ENCODE measurements around the gene FAM20B.
"Not testable (repeated sequence)": the region's sequence is repeated elsewhere in the genome, so short reads cannot be mapped to it uniquely, and the experiment has no call there.

The FAM20B gene

DNA sequence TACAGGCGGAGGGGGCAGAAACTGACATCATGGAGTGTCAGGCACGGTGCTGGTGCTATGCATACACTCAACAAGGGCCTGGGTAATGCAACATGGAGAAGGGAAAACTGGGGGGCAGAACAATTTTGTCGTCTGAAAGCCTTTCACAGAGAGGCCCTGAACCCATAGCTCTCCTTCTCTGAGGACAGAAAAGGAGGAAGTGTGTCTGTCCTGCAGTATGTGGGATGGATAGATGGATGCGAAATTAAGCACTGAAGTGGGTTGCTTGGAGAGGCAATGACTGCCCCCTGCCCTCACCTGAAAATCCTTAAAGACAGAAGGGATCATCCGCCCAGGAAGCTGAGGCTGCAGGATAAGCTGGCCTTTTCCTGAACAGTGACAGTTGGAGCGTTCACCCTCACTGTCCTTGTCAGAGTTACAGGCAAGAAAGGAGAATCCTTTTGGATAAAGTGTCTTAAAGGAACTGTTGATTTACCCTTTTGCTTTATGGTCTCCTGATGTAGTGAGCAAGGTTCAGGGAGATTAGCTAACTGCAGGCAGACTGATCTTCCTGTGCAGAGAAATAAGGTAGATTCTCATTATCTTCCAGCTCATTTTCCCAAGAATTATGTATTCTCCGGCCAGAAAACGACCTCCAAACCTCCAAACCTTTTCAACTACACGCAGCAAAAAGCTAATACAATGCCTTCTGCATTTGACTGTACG, 1.6 kb upstream of the FAM20B start:
- DNase-seq = no peak

DNA sequence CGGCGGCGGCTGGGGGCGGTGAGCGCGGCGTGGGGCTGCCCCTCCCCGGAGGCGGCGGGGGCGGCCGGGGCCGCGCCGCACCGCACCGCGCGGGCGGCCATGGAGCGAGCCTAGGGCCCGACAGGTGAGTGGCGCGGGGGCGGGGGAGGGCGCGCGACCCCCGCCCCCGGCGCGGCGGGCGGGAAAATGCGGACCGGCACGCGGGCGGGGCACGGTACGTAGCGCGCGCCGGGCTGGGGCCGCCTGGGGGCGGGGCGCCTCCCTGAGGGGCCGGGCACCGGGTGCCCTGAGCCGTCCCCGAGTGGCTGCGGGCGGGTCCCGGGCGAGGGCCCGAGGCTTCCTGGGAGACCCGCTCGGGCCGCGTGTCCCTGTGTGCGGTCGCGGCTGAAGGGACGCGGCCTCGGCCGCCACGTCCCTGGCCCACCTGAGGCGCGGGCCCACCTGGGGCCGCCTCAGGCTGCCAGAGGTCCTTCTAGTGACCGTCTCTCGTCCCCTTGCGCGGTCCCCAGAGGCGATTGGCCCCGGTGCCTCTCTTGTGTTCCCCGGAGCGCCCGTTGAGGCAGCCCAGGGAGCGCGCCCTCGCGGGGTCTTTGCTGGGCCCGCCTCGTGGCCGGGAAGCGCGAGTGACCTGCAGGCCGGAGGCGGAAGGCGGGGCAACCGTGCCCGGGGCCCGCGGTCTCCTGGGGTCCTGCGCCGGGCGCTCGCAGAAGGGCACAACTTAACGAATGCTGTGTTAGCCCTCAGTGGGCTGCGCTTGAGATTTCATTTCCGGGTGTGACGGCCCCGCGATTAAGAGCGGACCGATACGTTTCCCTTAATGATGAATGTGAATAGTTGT, 500 bp downstream of the FAM20B start:
- DNase-seq = peak; percentile 81

DNA sequence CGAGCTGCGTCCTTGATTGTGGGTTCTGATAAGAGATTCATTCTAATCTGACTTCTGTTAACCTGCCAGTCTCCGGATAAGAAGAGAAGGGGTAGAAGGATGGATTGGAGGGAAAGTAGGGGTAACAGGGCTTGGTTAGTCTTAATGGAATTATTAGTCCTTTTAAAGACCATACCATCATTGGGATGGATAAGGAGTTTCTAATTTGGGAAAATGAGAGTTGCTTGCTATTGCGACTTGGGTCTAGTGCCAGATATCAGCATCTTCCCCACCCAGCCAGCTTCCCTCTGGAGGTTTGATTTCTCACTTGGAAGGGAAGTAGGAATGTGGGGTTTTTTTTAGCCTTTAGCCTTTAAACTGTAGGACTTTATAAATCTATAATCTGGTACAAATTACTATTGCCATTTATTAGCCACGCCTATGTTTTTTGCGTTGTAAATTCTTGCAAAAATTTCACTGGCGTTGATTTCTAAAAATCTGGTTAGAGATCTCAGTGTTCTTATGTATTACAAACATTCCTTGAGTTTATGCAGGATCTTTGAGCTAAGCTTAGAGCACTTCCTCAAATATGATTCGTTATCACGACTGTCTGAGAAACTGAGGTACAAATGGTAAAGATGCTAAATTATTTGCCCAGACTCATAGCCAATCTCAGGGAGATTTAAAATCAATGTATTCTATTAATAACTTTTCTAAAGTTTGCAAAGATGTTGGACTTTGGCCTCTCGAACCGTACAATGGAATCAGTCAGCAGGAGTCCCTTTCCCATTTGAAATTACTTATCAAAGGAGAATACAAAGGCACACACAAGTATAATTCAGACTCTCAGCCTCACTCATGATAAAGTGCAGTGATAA, 1.3 kb downstream of the FAM20B start:
- DNase-seq = no peak

DNA sequence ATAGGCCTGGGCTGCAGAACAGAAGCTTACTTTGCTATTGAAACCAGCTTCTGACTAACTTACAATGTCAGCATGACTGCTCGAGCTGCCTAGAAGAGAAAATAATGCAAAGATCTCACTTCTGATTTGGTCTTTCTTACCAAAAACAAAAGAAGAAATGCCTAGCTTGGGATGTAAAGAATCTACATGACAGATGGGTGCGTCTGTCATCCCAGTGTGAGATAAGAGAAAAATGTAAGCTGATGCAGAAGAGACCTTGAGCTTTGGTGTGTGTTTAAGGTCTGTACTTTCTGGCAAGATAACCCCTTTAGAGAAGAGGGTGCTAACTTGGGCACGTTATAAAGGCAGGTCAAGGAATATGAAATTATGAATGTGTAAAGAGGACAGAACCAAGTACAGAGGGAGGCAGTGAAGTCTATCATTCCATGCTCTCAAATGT, 3.6 kb downstream of the FAM20B start:
- no peak for DNase-seq

DNA sequence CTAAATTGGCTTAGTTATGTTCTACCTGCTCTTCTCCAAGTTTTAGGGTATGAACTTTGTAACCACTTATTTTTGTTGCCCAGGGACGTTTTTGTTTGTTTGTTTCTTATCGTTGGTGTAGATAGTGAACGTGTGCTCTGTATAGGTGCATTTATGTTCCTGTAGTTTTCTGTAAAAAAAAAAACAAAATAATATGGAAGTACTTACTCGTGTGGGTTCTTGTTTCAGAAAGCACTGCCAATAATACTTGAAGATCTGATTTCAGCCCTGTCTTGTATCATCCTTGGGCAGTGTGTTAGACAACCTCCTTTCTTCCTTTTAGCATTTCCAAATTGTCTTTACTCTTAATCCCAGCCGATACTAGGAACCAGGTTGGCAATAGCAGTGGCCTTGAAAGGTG, 4.4 kb downstream of the FAM20B start:
- DNase-seq = no peak

DNA sequence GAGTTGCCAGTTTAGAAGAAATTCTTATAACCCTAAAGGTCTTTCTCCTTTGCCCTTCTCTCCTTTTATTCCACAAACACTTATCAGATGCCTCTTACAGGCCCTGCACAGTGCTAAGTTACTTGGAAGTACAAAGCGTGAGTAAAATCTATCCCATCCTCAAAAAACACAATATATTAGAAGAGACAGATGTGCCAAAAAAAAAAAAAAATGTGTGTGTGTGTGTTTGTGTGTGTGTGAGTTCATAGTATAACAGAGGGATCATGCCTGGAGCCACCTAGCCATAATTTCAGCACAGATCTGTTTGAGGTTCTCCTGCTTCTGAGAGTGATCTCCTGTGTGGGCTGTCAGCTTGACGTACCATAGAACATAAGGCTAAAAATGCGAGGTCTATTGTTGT, 5.0 kb downstream of the FAM20B start:
- DNase-seq = no peak

DNA sequence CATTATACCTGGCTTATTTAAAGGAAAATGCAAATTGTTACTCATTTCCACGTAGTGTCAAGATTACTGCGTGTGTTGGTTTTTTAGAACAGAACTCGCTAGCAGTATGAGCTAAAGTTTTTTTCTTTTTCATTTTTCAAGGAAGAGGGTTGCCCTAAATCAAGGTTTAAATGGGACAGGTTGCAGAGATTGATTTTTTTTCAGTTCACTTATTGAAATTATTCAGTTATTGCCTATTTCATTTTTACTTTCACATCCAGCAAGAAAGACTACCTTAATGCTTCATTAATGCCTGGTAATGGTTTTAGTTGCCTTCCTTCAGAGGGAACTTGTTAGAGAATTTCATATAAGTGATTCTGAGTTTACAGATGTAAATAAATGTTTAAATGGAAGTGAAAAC, 5.6 kb downstream of the FAM20B start:
- no peak for DNase-seq

DNA sequence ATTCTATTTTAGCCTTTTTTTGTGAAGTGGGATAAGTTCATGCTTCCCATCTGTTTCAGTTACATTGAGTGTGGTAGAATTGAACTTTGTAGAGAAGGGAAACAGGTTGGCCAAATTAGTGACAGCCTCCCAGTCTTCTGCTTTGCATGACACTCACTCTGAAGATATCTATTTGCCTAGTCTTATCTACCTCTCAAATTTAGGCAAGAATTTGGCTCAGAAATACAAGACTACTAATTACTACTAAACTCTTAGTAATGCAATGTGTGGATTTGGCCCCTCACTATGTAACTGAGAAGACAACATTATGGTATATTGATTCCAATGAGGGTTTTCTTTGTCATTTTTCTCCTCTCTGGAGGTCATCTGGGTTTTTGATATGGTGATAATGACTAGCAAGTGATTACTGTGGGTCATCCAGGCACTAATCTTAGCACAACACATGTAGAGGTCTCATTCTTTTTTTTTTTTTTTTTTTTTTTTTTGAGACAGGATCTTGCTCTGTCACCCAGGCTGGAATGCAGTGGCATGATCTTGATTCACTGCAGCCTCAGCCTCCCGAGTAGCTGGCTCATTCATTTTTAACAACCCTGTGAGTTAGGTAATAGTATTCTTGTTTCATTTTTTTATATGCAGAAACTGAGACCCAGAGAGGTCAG, 6.3 kb downstream of the FAM20B start:
- no peak for DNase-seq

DNA sequence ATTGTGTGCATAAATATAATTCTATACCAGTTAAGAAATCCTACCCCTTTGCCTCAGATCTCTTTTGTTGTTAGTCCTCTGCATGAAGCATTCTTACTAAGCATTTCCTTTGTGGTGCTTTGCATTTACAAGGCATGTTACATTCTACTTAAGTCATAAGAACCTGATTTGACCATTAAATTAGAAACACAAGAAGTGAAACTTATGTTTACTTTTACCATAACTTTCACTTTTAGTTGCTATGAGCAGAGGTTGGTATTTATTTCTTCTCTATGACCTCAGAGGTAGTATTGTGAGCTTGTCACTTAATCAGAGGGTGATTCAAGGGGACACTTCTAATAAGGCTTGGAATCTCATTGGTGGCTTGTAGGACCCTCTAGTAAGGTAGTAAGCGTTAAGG, 9.0 kb downstream of the FAM20B start:
- no peak for DNase-seq

DNA sequence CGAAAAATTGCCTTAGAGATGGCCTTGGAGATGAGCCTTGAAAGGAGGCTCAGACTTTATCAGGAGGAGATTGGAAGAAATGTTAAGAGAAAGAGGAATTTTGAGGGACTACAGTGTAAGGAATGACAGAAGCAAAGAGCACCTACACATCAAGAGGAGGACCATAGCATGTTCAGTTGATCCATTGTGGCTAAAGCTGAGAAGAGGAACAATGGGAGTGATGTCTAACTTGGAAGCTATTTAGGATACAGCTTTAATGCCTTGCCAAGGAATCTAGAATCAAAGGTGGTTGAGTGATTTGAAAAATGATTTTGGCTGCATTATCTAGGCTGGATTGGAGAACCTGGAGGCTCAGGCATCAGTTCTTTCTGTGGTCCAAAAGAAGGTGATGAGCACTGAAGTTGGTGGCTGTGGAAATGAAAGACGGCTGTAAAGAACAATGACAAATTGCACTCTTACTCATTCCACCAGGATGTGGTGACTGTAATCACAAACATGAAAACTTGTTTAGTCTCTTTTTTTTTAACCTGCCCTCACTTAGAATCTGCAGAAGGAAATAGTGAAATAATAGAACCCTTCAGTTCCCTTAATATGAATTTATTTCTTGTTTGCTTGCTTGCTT, 11.3 kb downstream of the FAM20B start:
- DNase-seq = no peak

DNA sequence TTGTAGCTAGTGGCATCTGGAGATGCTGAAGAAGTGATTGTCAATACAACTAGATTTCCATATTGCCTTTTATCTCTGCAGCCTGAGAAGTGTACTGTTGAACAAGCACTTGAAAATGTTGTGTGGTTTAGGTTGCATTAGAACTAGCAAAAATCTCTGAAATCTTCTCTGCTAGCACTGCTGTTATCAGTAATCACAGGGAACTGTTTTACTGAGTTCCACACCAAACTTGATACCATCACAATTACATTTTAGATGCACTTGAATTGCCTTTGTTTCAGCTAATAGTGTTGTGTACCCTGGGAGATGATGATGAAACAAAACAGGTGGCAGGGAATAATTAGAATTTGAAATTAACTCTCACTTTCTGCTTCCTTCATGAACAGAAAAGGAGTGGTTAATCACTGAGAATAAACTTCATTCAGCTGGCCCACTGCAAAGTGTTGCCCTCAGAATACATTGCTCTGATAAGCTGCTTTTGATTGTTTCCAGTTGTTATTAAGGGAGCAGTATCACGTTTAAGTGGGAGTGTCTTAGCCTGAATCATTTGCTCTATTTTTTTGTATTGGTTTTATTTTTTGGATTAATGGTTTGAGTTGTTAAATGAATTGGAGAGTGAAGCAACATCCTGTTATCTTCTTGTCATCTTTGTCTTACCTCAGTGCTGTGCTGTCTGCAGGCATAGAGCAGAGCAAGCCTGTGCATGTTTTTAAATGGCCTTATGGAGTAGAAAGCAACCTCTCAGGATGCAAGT, 13.0 kb downstream of the FAM20B start:
- no peak for DNase-seq

DNA sequence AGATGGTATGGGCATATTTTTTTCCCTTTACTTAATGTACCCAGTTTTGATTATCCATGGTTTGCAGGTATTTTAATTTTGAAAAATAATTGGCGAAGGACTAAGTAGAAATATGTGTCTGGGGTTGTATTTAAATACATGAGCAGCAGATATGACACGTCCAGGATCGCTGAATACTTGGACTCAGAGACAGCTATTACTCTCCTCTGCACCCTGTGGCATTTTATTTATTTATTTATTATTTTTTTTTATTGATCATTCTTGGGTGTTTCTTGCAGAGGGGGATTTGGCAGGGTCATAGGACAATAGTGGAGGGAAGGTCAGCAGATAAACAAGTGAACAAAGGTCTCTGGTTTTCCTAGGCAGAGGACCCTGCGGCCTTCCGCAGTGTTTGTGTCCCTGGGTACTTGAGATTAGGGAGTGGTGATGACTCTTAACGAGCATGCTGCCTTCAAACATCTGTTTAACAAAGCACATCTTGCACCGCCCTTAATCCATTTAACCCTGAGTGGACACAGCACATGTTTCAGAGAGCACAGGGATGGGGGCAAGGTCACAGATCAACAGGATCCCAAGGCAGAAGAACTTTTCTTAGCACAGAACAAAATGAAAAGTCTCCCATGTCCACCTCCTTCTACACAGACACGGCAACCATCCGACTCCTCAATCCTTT, 13.9 kb downstream of the FAM20B start:
- not testable (repeated sequence) for DNase-seq

DNA sequence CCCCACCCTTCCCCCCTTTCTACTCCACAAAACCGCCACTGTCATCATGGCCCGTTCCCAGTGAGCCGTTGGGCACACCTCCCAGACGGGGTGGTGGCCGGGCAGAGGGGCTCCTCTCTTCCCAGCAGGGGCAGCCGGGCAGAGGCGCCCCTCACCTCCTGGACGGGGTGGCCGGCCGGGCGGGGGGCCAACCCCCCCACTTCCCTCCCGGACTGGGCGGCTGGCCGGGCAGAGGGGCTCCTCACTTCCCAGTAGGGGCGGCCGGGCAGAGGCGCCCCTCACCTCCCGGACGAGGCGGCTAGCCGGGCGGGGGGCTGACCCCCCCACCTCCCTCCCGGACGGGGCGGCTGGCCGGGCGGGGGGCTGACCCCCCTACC, 14.5 kb downstream of the FAM20B start:
- not testable (repeated sequence) for DNase-seq

DNA sequence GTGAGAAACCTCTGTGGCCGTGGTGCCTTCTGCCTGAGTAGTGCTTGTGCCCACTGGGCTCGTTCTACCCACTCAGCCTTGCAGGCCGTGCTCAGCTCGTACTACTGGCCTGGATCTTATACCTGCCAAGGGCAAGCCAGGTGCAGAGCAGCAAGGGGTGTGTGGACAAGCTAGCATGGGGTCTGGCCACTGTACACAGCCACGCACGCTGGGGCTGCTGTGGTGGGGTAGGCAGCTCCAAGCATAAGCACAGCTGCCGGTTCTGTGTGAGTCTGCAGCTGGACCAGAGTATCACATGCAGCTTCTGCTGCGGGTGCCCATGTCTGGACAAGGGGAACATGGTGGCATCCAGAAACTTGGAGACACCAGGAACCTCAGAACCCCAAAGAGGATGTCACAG, 16.4 kb downstream of the FAM20B start:
- no peak for DNase-seq

DNA sequence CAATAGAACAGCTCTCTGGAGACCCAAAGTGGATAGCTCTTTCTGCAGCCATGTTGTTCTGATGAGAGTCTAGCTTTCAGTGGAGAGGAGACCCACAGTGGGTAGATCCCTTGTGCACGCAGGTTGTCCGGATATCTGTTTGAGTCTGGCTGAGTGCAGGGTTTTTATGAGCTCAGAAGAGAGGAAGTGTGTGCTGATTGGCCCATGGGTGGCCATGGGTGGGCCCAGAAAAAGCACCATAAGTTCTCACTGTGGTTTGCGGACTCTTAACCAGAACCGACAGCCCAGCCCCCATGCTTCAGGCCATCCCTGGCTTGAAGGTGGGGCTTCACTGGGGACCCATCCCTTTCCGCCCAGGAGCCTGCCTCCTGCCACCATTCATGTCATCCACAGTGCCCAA, 17.0 kb downstream of the FAM20B start:
- no peak for DNase-seq

DNA sequence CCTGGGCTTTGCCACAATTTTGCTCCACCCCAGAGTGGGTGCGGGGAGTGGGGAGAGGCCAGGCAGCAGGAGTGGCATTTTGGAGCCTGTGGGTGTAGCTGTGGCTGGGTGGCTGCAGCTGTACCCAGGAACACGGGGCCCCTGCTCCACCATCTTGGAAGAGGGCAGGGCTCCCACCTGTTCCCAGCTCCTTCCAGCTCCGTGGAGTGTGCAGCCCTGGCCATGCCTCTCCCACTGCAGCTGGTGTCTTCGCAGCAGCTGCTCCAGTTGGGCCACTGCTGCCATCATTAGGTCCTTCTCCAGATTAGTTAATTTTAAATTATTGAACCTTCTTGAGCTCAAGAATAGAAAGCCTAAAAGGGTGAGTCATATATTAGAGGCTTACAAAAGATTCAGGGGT, 17.6 kb downstream of the FAM20B start:
- no peak for DNase-seq

DNA sequence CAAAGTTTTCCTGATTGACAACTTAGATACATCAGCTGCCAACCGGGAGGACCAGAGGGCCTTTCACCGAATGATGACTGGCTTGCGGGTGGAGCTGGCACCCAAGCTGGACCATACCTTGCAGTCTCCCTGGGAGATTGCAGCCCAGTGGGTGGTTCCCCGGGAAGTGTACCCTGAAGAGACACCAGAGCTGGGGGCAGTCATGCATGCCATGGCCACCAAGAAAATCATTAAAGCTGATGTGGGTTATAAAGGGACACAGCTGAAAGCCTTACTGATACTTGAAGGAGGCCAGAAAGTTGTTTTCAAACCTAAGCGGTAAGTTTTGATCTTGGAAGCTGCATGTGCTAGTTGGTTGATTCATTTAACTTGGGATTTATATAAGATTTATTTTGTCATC, 18.2 kb downstream of the FAM20B start:
- no peak for DNase-seq

DNA sequence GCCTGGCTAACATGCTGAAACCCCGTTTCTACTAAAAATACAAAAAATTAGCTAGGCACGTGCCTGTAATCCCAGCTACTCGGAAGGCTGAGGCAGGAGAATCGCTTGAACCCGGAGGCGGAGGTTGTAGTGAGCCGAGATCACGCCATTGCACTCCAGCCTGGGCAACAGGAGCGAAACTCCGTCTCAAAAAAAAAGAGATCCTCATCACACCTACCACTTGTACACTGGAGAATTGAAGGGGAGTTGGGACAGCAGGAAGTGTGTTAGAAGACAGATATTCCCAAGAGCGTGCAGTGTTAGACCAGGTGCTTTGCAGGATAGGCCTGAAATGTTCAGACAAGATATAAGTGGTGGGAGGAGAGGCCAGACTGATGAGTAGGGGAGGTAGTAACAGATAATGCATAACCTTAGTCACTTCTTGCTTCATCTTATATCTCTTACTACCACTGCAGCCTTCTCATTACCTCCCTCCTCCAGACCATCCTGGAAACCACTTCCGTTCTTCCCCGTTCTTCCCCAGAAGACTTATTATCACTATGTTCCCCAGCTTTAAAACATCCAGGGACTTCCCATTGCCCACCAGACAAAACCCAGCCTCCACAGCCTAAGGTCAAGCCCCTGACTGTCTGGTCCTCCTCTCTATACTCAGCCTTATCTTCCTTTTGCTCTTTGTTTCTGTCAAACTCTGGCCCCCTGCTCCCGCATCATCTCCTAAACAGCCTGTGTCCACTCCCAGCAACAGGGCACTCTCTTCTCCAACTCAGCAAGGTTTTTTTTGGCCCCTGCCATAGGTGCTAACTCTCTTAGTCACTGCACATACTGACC, 21.3 kb downstream of the FAM20B start:
- DNase-seq = no peak

DNA sequence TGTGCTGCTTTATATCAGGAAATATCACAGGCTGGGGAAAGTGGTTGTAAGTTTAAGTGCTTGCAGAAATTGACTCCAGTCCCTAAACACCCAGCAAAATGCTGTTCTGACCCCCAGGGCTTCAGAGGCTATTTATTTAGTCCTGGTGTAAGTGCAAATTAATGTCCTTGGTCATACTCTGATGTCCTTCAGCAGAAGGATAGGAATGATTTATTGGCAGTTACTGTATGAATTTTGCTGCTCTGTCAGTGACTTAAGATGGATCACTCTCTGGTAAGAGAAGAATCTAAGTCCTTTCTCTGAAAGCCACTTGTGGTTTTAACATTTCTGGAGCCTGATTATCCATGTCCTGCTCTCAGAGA, 21.9 kb downstream of the FAM20B start:
- DNase-seq = no peak

Measured in GDM1 (cell line).